K562 (cell line): Measurements from ENCODE around the gene ETV3L. TPM values are rescaled to one million over a fixed set of nuclear protein-coding genes. Genes with fewer than 3 reads are reported as not detected.

Experiments used
- ATAC-seq: fragments of 200-7000 bp; cut with Tn5 transposase; 3 replicates; pipeline ENCODE4 v1.9.1; 2020; ENCODE audit warnings: moderate library complexity
- BruUV-seq: library from RNA; stranded (reverse); fragments of 400-500 nt; replicated peaks from 2 replicates; lab custom pipeline; 2021; lab: Mats Ljungman, UMichigan
- CTCF ChIA-PET: fragments of 300-600 bp; formaldehyde crosslinking; extraction: SDS; loops from one replicate; lab custom pipeline; 2021; ENCODE audit warnings: low intra/inter-chr PET ratio; lab: Yijun Ruan, JAX
- POLR2A ChIA-PET: fragments of 300-600, 350-650 bp; sonication (Branson Sonifier 250); formaldehyde crosslinking; extraction: SDS; loops from one replicate; lab custom pipeline; 2021; ENCODE audit warnings: antibody characterized with exemption, inconsistent platforms; lab: Yijun Ruan, JAX
- DNase-seq, 4 experiments: peaks; one replicate each; pipeline versions ENCODE4 v3.0.0 to v3.0.0-alpha.2; 2011 to 2018; ENCODE audit warnings: low spot score in 3 of 4, mixed read lengths in 3 of 4; ENCODE audit errors: extremely low read depth in 1 of 4
- FAIRE-seq: peaks from 2 replicates; lab custom pipeline; 2011; peaks lifted over from hg19 to GRCh38; lab: Jason Lieb, UNC
- H2AFZ ChIP-seq: 2 replicates; pipeline ENCODE4 v1.6.0; 2011; ENCODE audit warnings: low read depth, low read length, control low read depth, inconsistent platforms
- H3K27ac ChIP-seq: fragments of 200-600 bp; 3 replicates; pipeline ENCODE4 v1.8.0; 2011; ENCODE audit warnings: low read depth, mild to moderate bottlenecking, control low read depth, inconsistent platforms, low read length, moderate library complexity, mixed read lengths; ENCODE audit errors: extremely low read depth
- H3K27me3 ChIP-seq, 2 experiments: fragments of 300-600 bp in 1 of 2; 2 replicates in 1 of 2; 3 replicates in 1 of 2; pipeline versions ENCODE4 v1.6.0 to v1.8.0; 2011; ENCODE audit warnings: inconsistent platforms in 2 of 2, low read length in 2 of 2, mild to moderate bottlenecking in 1 of 2, mixed read lengths in 1 of 2, moderate library complexity in 1 of 2; ENCODE audit not compliant: control insufficient read depth in 2 of 2, insufficient read depth in 2 of 2
- H3K36me3 ChIP-seq: fragments of 300-600 bp; 3 replicates; pipeline ENCODE4 v1.8.0; 2011; ENCODE audit warnings: mild to moderate bottlenecking, low read length, inconsistent platforms; ENCODE audit not compliant: control insufficient read depth, insufficient read depth
- H3K4me1 ChIP-seq, 2 experiments: fragments of 200-600 bp in 1 of 2; replicated peaks in 1 of 2; 2 replicates in 1 of 2; 3 replicates in 1 of 2; pipeline versions ENCODE4 v1.5.1 to v1.8.0; 2011; ENCODE audit warnings: inconsistent platforms in 2 of 2, low read length in 2 of 2, mild to moderate bottlenecking in 1 of 2, mixed read lengths in 1 of 2, moderate library complexity in 1 of 2; ENCODE audit not compliant: control insufficient read depth in 2 of 2, insufficient read depth in 2 of 2
- H3K4me2 ChIP-seq: 2 replicates; pipeline ENCODE4 v1.6.1; 2011; ENCODE audit warnings: low read length, control low read depth, inconsistent platforms, mixed read lengths; ENCODE audit not compliant: insufficient read depth
- H3K4me3 ChIP-seq: fragments of 200-600 bp; sonication (generic), shearing (Covaris generic); 2 replicates; pipeline ENCODE4 v1.5.1; 2016; ENCODE audit warnings: control low read depth, inconsistent platforms
- H3K79me2 ChIP-seq: fragments of 200-600 bp; 3 replicates; pipeline ENCODE4 v1.8.0; 2011; ENCODE audit warnings: low read length, inconsistent platforms; ENCODE audit not compliant: control insufficient read depth, insufficient read depth
- H3K9ac ChIP-seq, 2 experiments: 2 replicates each; pipeline versions ENCODE4 v1.6.0 to v1.6.1; 2011; ENCODE audit warnings: low read depth in 2 of 2, low read length in 2 of 2, control low read depth in 1 of 2, inconsistent platforms in 1 of 2, mild to moderate bottlenecking in 1 of 2, mixed read lengths in 1 of 2; ENCODE audit not compliant: insufficient read depth in 1 of 2
- H3K9me1 ChIP-seq: one replicate; pipeline ENCODE4 v1.6.0; 2011; ENCODE audit warnings: inconsistent platforms, mild to moderate bottlenecking, low read length, moderate library complexity; ENCODE audit not compliant: control insufficient read depth, insufficient read depth
- H3K9me3 ChIP-seq: replicated peaks from 2 replicates; pipeline ENCODE4 v1.5.1; 2011; ENCODE audit warnings: low read depth, low read length, inconsistent platforms; ENCODE audit not compliant: control insufficient read depth, insufficient read depth
- H4K20me1 ChIP-seq: replicated peaks from 2 replicates; pipeline ENCODE4 v1.6.1; 2011; ENCODE audit warnings: low read length, inconsistent platforms, mixed read lengths; ENCODE audit not compliant: control insufficient read depth, insufficient read depth
- BDP1 ChIP-seq: IDR thresholded peaks from 3 replicates; pipeline ENCODE4 v1.6.1; 2011; ENCODE audit not compliant: insufficient read length, insufficient read depth
- FOXP1 ChIP-seq: sonication (generic); formaldehyde crosslinking; IDR thresholded peaks from 2 replicates; pipeline ENCODE4 v1.8.0; 2022; ENCODE audit warnings: mild to moderate bottlenecking, missing genetic modification reagents
- IRF1 ChIP-seq: sonication (generic); formaldehyde crosslinking; IDR thresholded peaks from 2 replicates; pipeline ENCODE4 v1.8.0; 2022; ENCODE audit warnings: missing genetic modification reagents, mild to moderate bottlenecking, borderline replicate concordance
- KAT2B ChIP-seq: IDR thresholded peaks from one replicate; pipeline ENCODE4 v1.6.1; 2012; ENCODE audit warnings: low read depth, mild to moderate bottlenecking, control low read depth, inconsistent platforms, low read length, moderate library complexity
- LCOR ChIP-seq: sonication (generic); formaldehyde crosslinking; IDR thresholded peaks from 2 replicates; pipeline ENCODE4 v1.8.0; 2022; ENCODE audit warnings: mild to moderate bottlenecking, missing genetic modification reagents
- MBD1 ChIP-seq: fragments of 250-450 bp; sonication (Bioruptor Pico); IDR thresholded peaks from 2 replicates; pipeline ENCODE4 v1.8.0; 2022; ENCODE audit warnings: inconsistent platforms
- MBD2 ChIP-seq: sonication (generic); IDR thresholded peaks from 2 replicates; pipeline ENCODE4 v1.6.1; 2016; ENCODE audit warnings: low read depth, borderline replicate concordance
- MTA1 ChIP-seq: fragments of 450-650 bp; IDR thresholded peaks from 2 replicates; pipeline ENCODE4 v1.6.1; 2017; ENCODE audit warnings: borderline replicate concordance
- RBM39 ChIP-seq: fragments of 200-400 bp; formaldehyde crosslinking; optimal IDR thresholded peaks from 2 replicates; pipeline ENCODE3; 2018; ENCODE audit warnings: low read depth, low read length
- SAFB ChIP-seq: fragments of 200-400 bp; formaldehyde crosslinking; IDR thresholded peaks from 2 replicates; pipeline ENCODE4 v1.6.1; 2017; ENCODE audit warnings: low read depth, low read length, borderline replicate concordance
- SAP30 ChIP-seq: fragments of 200-600 bp; sonication (generic); IDR thresholded peaks from 2 replicates; pipeline ENCODE4 v1.6.1; 2012; ENCODE audit warnings: borderline replicate concordance, low read depth, mild to moderate bottlenecking, moderate library complexity, low read length, control low read depth, inconsistent platforms; ENCODE audit not compliant: insufficient read depth, poor library complexity, severe bottlenecking
- SETDB1 ChIP-seq: IDR thresholded peaks from one replicate; pipeline ENCODE4 v1.6.1; 2012; ENCODE audit warnings: low read length, control low read depth, inconsistent platforms
- SRSF7 ChIP-seq: fragments of 200-400 bp; formaldehyde crosslinking; optimal IDR thresholded peaks from 2 replicates; pipeline ENCODE3; 2017; ENCODE audit warnings: mild to moderate bottlenecking, low read depth, low read length
- YBX1 ChIP-seq: fragments of 450-650 bp; IDR thresholded peaks from 2 replicates; pipeline ENCODE4 v1.7.1; 2016; ENCODE audit warnings: mild to moderate bottlenecking
- ZNF609 ChIP-seq: sonication (generic); formaldehyde crosslinking; IDR thresholded peaks from 2 replicates; pipeline ENCODE4 v1.8.1; 2023; ENCODE audit warnings: missing genetic modification reagents, mild to moderate bottlenecking, borderline replicate concordance
- ZSCAN29 ChIP-seq: fragments of 450-650 bp; IDR thresholded peaks from 2 replicates; pipeline ENCODE4 v1.6.1; 2017
- WGBS: fragments of 100-300 bp; shearing (Covaris generic); methylation state at CpG from one replicate; pipeline ENCODE4 v1.1.6; 2016; ENCODE audit warnings: low coverage, mixed read lengths; ENCODE audit not compliant: insufficient coverage; ENCODE audit errors: missing lambda C conversion rate; 5-methylcytosine and 5-hydroxymethylcytosine counted together
- in situ Hi-C: fragments of 300-500 bp; cut with MboI; formaldehyde crosslinking; loops from 4 replicates; pipeline ENCODE4 v1.15.0; 2018; ENCODE audit warnings: inconsistent platforms, mixed read lengths
- intact Hi-C: fragments of 100-400 bp; cut with micrococcal nuclease; formaldehyde crosslinking; loops from 2 replicates; pipeline ENCODE4 v1.14.2; 2022
- polyA plus RNA-seq, 8 experiments: library from polyadenylated mRNA; depleted of rRNA in 4 of 8; stranded (reverse) in 5 of 8; unstranded in 3 of 8; fragments of >200 nt; fragmentation: Nextera tagmentation in 2 of 8; fragmentation: Illumina TruSeq in 1 of 8; extraction: Ambion mirVana in 2 of 8; extraction: Trizol in 1 of 8; gene quantifications; 2 replicates each; pipeline versions ENCODE4 v1.2.1 to v1.2.3, GENCODE V29; 2011 to 2014; ENCODE audit warnings: inconsistent platforms in 1 of 8, missing spikeins in 1 of 8
- total RNA-seq, 7 experiments: library from RNA; depleted of rRNA in 6 of 7; stranded (reverse); fragments of >200 nt in 6 of 7; fragmentation: Illumina TruSeq in 2 of 7; extraction: Trizol in 2 of 7; gene quantifications; 2 replicates each; pipeline versions ENCODE4 v1.2.1 to v1.2.3, GENCODE V29; 2011 to 2021; ENCODE audit warnings: low replicate concordance in 1 of 7

Gene ETV3L
- total and polyA plus RNA-seq, 9 of the 15 experiments (the other 6 are each of a cell fraction or from before 2014, with no cell fraction given): not detected

GRCh38 chr1:157091668-157092273 is 7.8 kb downstream of the ETV3L start:
- H3K79me2 ChIP-seq: no peaks in the 10 kb centered on the region
- H3K4me2 ChIP-seq: no peak overlapping the region
- H2AFZ ChIP-seq: no peak overlapping the region
- no peak overlapping the region for H3K9ac ChIP-seq
- no peaks in the 10 kb centered on the region; a peak in 1 of 5 replicates for H3K27me3 ChIP-seq
- H3K9me1 ChIP-seq: no peaks in the 10 kb centered on the region
- H3K27ac ChIP-seq: no peak overlapping the region
- in situ Hi-C loops: loop anchor here (10.0 kb wide), 1 partner anchor 403 kb away; no protein-coding TSS in a partner anchor
- H4K20me1 ChIP-seq: no peaks in the 10 kb centered on the region; the same call in 1 of the 2 replicates
- H3K4me3 ChIP-seq: no peak overlapping the region
- DNase-seq (no peak), FAIRE-seq (no peak), ATAC-seq (no peak)
- no peaks in the 10 kb centered on the region for H3K9me3 ChIP-seq
- WGBS: 0% methylated on average over 4 of the region's 4 CpGs
- intact Hi-C loops: loop anchor here (10.0 kb wide), 1 partner anchor 403 kb away; no protein-coding TSS in a partner anchor
- POLR2A ChIA-PET: no interaction called here
- CTCF ChIA-PET: interaction anchor here (5.9 kb wide), 1 partner anchor 65 kb away, joined by 133 read pairs; no protein-coding TSS in a partner anchor
- H3K4me1 ChIP-seq: peaks cover 2 to 4% of the 10 kb centered on the region in 2 experiments; a peak in 1 of 5 replicates
- H3K36me3 ChIP-seq: no peaks in the 10 kb centered on the region
- BruUV-seq: no TSS peak
- TF ChIP-seq YBX1: no peak
- TF ChIP-seq KAT2B: no peak
- TF ChIP-seq IRF1: no peak
- TF ChIP-seq ZNF609 (CRISPR knock-in tag): no peak
- no peak for TF ChIP-seq SRSF7
- TF ChIP-seq ZSCAN29: no peak
- no peak for TF ChIP-seq SAFB
- TF ChIP-seq MBD1 (CRISPR knock-in tag): no peak
- no peak for TF ChIP-seq FOXP1
- TF ChIP-seq RBM39: no peak
- no peak for TF ChIP-seq BDP1
- no peak for TF ChIP-seq MBD2
- TF ChIP-seq MTA1: no peak
- no peak for TF ChIP-seq SAP30
- TF ChIP-seq SETDB1: no peak
- no peak for TF ChIP-seq LCOR (CRISPR knock-in tag)
